Stimulated activated CD8-positive, alpha-beta memory T cell treated with anti-CD3 and anti-CD28 coated beads, Interleukin-15, amount 100 ng/mL, for 4 hours (primary cell): Measurements from ENCODE around the gene DIP2A.
"Not testable (repeated sequence)": the region's sequence is repeated elsewhere in the genome, so short reads cannot be mapped to it uniquely, and the experiment has no call there.

Experiments
- DNase-seq, 2 donors: peaks; one replicate each; pipeline ENCODE4 v3.0.0-alpha.2; 2020; ENCODE audit warnings: low read depth in 2 of 2

DIP2A gene

GRCh38 chr21:46483300-46484295 is 24.9 kb downstream of the DIP2A start:
- no peak for DNase-seq

GRCh38 chr21:46486481-46487126 is 27.9 kb downstream of the DIP2A start:
- DNase-seq: no peak

- no peak for DNase-seq
Observed at GRCh38 chr21:46489162-46489663, 30.5 kb downstream of the DIP2A start.

GRCh38 chr21:46489800-46490199 is 31.1 kb downstream of the DIP2A start:
- no peak for DNase-seq

- no peak for DNase-seq
Observed at GRCh38 chr21:46491553-46491952, 32.9 kb downstream of the DIP2A start.

GRCh38 chr21:46492851-46493250 is 34.2 kb downstream of the DIP2A start:
- no peak for DNase-seq

GRCh38 chr21:46493828-46494227 is 35.1 kb downstream of the DIP2A start:
- no peak for DNase-seq

GRCh38 chr21:46498335-46499050 is 39.8 kb downstream of the DIP2A start:
- no peak for DNase-seq

GRCh38 chr21:46500224-46500861 is 41.7 kb downstream of the DIP2A start:
- no peak for DNase-seq

GRCh38 chr21:46503922-46504550 is 45.3 kb downstream of the DIP2A start:
- DNase-seq: no peak

- no peak for DNase-seq
Observed at GRCh38 chr21:46504666-46505065, 46.0 kb downstream of the DIP2A start.

GRCh38 chr21:46507562-46507961 is 48.9 kb downstream of the DIP2A start:
- no peak for DNase-seq

- no peak for DNase-seq
Observed at GRCh38 chr21:46509741-46510502, 51.2 kb downstream of the DIP2A start.

- no peak for DNase-seq
Observed at GRCh38 chr21:46515109-46515508, 56.4 kb downstream of the DIP2A start.

GRCh38 chr21:46516068-46516467 is 57.4 kb downstream of the DIP2A start:
- no peak for DNase-seq

GRCh38 chr21:46517361-46517760 is 58.7 kb downstream of the DIP2A start:
- DNase-seq: no peak

GRCh38 chr21:46518983-46519583 is 60.4 kb downstream of the DIP2A start:
- no peak for DNase-seq

- DNase-seq: not testable (repeated sequence)
Observed at GRCh38 chr21:46527393-46527792, 68.7 kb downstream of the DIP2A start.

GRCh38 chr21:46527801-46528200 is 69.1 kb downstream of the DIP2A start:
- no peak for DNase-seq

- DNase-seq: no peak
Observed at GRCh38 chr21:46532080-46532479, 73.4 kb downstream of the DIP2A start.
